Stimulated activated CD8-positive, alpha-beta memory T cell treated with anti-CD3 and anti-CD28 coated beads, Interleukin-12 subunit alpha, Interleukin-12 subunit beta, amount 100 ng/mL, for 24 hours (primary cell): ENCODE measurements around the gene C7orf57.

Experiments
- DNase-seq: peaks from one replicate; pipeline ENCODE4 v3.0.0-alpha.2; 2020; ENCODE audit errors: extremely low read depth

Gene C7orf57

DNA sequence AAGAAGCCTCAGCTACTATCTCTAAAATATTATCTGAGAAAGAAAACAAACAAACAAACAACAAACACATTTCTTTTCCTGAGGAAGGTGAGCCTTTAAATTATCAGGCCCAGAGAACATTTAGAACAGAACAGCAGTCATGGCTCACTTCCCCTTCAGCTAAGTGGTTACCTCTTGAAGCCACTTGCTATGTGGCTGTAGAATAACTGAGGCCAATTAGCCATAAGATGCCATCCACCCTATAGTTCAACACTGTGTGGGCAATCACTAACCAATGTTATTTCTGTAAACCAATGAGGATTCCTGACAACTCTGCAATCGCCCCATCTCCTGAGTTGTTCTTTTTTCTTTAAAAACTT lies 50.1 kb downstream of the C7orf57 start:
- no peak for DNase-seq

DNA sequence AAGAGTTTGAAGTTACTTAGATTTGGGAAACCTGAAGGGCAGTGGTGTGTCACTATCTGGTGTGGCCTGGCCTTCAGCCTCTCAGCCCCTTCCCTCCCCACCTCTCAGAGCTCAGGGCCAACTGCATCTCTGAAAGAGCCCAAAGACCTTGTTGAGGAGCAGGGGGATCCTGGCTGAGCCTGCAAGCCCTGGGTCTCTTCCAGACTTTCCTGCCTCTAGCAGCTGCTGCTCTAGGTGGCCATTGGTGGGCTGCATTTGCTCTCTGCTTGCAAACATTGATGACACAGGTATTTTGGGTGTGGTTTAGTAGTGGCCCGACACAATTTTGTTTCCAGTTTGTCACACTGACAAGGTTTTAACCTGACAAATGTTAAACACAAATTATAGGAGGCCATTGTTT lies 50.6 kb downstream of the C7orf57 start:
- DNase-seq, result no peak

DNA sequence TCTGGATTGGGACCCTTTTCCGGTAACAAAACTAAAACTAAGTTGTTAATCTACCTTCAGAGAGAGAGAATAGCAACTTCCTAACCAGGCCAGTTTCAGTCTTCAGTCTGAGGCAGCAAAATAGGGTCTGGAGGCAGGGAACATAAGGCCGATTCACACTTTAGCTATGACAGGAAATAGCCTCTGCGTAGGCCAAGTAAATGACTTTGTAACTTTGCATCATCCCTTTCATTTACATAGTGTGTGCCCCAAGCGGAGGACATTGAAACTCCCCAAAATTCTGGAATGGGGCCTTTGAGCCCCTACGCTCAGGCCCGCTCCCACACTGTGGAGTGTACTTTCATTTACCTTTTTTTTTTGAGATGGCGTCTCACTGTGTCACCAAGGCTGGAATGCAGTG lies 52.0 kb downstream of the C7orf57 start:
- no peak for DNase-seq

DNA sequence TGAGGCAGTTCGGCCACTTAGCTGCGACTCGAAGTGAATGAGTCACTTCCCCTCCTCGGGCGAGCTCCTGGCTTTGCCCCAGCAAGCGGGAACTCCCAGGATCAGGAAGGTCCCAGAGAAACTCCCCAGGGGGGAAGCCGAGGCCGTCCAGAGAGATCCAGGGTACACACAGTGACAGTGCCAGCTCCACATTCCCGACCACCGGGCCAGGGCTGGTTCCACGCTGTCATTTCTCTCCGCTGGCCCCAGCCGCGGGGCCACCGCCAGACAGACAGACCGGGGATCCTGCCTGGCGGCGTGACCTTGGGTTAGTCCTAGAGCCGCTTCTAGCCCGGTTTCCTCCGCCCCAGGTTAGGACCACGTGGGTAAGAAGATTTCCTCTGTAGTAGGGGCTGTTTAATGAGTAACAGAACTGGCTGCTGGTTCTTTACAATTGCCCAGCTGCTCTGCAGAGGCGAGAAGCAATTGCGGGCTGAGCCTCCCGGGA lies 53.3 kb downstream of the C7orf57 start:
- DNase-seq, result no peak

- DNase-seq, result peak; percentile 71
These were observed 54.0 kb downstream of the C7orf57 start, which contains the start of gene UPP1 for GRCh38 chr7:48089046-48090003. Gene UPP1 (plus strand): TSS chr7:48089265. CDS start chr7:48094784, 5,519 bp downstream.

- DNase-seq, result no peak
These were observed 54.9 kb downstream of the C7orf57 start for GRCh38 chr7:48090095-48090805.

GRCh38 chr7:48091506-48092433 lies 56.4 kb downstream of the C7orf57 start:
- DNase-seq, result no peak

GRCh38 chr7:48094861-48095293 lies 59.5 kb downstream of the C7orf57 start:
- no peak for DNase-seq

- DNase-seq, result no peak
These were observed 60.9 kb downstream of the C7orf57 start for GRCh38 chr7:48096273-48096672.

DNA sequence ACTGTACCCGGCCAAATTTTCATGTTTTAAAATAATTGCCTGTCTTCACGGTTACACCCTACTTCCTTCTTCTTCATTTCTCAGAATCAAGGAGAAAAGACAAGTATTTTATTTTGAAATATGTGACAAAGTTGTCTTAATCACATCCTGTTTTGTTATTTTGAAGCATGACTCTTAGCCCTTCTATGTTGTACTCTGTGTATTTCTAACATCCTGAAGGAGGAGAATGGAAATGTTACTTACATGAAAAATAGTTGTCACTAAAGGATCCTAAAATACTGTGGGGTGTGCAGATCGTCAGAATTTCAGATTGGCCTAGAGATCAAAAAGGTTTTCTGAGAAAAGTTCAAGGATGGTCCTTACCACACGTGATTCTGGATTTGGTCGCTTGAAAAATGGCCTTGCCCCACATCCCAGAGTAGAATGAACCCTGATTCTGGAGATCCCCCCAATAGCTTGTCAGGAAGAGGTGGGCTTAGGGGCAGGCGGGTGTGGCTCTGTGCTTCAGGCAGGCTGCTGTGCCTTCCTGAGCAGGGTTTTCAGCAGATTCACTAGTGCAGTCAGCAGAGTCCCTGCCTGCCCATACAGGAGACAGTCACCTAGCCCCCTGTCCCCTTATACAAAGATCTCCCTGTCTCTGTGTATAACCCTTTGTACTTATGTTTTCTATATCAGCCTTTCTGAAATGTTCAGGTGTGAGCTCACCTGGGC lies 62.3 kb downstream of the C7orf57 start:
- DNase-seq, result no peak

- DNase-seq, result no peak
These were observed 63.5 kb downstream of the C7orf57 start for GRCh38 chr7:48098846-48099245.

DNA sequence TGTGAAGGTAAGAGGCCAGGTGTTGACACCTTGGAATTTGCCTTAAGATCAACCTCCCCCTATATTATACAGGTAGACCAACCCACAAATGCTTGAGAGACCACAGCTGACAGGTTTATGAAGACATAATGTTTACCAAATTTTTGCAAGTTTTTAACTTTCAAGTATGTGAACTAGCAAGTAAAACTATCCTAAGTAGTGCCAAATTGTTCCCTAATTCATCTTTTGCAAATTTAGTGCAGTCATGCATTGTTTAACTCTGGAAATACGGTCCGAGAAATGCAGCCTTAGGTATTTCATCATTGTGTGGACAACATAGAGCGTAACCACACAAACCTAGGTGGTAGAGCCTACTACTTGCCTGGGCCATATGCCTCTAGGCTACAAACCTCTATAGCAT lies 64.4 kb downstream of the C7orf57 start:
- DNase-seq, result no peak

DNA sequence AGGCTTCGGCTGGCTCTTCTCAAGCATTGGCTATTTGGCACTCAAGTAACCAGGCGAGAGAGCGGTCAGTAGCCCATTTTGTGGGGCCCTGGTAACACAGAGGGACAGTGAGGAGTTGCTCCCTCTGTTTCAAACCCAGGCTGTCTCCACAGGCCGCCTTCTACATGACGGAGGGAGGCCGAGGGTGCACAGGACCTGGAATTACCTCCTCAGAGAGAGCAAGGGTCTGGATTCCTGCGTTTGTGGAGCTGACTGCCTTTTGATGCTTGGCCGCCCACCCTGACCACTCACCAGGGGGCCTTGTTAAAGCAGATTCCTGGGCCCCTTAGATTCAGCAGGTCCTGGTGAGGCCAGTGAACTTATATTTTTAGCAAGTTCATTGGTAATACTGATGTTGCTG lies 66.0 kb downstream of the C7orf57 start:
- no peak for DNase-seq

DNA sequence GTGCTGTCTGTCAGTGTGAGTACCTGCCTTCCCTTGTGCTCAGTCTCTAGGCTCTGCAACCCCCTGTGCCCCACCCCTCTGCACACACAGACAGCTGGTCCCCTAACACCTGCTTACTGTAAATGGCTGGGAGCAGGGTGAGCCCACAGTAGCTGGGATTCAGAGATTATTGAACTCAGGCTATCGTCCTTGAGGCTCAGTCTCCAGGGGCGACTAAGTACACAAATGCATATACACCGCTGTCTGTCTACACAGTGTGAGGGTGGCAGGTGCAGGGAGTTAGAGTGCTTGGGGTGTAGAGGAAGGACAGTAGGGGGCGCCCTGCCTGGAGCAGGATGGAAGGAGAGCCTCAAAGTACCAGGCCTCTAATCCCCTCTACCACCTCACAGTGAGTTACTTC lies 66.6 kb downstream of the C7orf57 start:
- no peak for DNase-seq

DNA sequence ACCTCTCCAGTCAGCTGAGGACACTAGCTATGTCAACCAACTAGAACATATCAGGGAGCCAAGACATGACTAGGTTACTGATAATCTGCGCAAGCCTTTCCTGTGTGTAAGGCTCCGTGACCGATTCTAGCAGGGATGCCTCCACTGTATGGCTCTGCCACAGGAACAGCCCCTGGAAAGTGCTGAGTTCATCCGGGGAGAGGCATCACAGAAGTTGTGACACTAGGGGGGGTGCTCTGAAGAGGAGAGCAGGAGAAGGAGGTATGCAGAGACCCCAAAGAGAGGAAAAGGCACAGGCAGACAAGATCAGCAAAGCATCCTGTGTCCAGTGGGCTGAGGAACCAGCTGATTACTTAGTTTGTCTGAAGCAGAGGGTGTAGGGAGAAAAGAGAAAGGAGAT lies 67.2 kb downstream of the C7orf57 start:
- DNase-seq, result no peak

GRCh38 chr7:48105045-48105444 lies 69.7 kb downstream of the C7orf57 start:
- DNase-seq, result no peak

DNA sequence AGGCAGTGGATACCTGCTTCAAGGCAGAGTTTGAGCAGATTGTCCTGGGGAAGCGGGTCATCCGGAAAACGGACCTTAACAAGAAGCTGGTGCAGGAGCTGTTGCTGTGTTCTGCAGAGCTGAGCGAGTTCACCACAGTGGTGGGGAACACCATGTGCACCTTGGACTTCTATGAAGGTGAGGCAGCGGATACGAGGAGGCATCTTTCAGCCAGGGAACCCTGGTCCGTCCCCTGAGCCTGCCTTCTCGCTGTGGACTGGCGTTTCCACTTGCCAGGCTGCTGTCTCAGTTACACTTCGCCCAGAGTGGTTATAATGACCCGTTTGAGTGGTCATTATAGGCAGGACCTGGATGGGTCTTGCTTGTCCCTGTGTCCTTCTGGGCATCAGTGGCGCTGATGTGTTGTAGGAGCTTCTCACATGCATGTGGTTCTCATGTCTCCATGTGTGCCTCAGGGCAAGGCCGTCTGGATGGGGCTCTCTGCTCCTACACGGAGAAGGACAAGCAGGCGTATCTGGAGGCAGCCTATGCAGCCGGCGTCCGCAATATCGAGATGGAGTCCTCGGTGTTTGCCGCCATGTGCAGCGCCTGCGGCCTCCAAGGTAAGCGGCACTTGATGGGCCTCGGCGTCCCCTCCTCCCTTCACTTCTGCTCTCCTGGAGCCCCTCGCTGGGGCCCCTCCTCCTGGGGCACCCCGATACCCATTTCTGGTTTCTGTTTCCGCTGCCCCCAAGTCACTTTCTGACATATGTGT lies 71.7 kb downstream of the C7orf57 start:
- no peak for DNase-seq

- no peak for DNase-seq
These were observed 72.7 kb downstream of the C7orf57 start for GRCh38 chr7:48107926-48108472.

DNA sequence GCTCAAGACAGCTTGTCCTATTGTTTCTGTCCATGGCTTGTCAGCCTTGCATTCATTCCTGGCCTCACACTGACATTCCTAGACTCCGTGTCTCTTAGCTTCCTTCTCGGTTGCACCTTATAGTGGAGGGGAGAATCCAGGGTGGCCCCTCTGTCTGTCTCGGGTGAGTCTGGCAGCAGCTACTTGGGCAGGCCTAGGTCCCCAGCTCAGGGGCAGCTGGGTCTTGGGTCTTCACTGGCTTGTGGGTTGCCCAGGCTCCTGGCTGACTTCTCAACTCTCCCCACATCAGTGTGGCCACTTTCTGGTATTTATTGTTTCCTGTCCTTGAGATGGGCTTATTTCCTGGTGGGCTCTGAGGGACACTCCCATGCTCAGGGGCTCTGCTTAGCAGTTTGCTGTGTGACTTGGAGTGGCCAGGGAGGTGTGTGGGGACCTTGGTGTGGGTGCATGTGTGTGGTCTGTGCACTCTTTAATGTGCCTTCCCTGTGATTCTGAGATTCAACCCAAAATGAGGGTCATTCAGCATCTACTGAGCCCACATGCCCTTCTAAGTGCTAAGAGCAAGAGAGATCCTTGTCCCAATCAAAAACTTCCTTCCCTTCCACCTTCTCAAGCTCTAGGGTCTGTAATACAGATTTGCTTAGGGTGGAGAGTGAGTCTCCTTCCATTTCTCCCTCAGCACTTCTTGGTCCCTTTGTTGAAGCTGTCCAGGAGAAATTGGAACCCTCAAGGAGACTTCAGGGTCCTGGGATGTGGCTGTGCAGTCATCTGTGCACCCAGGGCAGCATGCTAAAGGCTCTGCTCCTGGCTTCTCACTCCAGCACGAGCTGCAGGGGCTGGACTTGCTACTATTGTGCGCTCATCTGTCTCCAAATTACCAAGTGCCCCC lies 73.9 kb downstream of the C7orf57 start:
- DNase-seq, result no peak
